ENCODE measurements around the gene RFX4.
"Not testable (repeated sequence)": the region's sequence is repeated elsewhere in the genome, so short reads cannot be mapped to it uniquely, and the experiment has no call there.

Gene RFX4

GRCh38 chr12:106647793-106648514, 65.2 kb downstream of the RFX4 start:
- no peak for DNase-seq

GRCh38 chr12:106648736-106649135, 65.9 kb downstream of the RFX4 start:
- DNase-seq: no peak

GRCh38 chr12:106651552-106651951, 68.7 kb downstream of the RFX4 start:
- DNase-seq: no peak

- DNase-seq: no peak
Measured at GRCh38 chr12:106652510-106653015, 69.8 kb downstream of the RFX4 start.

DNA sequence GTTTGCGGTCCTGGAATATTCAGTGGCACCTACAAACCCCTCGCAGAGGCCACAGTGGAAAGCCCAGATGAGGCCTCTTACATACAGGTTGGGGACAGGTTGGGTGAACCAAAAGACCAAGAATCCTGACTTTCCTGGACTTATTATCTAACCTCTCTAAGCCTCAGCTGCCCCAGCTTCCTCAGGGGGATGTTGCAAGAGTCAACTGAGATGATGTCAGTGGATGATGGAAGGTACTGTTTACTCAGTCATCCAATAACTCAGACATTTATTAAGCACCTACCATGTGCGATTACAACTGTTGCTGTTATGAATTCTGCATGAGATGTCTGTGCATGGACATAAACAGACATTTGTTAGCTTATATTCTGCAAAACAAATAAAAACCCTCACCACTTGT, 72.8 kb downstream of the RFX4 start:
- no peak for DNase-seq

- no peak for DNase-seq
Measured at GRCh38 chr12:106657488-106657887, 74.7 kb downstream of the RFX4 start.

DNA sequence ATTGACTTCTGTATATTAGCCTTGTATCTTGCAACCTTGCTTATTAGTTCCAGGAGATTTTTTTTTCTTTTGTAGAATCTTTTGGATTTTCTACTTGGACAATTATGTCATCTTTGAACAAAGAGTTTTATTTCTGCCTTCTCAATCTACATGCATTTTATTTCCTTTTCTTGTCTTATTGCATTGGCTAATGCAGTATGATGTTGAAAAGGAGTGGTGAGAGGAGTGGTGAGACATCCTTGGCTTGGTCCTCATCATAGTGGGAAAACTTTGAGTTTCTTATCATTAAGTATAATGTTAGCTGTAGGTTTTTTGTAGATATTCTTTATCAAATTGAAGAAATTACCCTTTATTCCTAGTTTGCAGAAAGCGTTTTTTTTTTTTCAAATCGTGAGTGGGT, 80.6 kb downstream of the RFX4 start:
- no peak for DNase-seq

- DNase-seq: no peak
Measured at GRCh38 chr12:106669216-106669615, 86.4 kb downstream of the RFX4 start.

GRCh38 chr12:106670131-106670530, 87.3 kb downstream of the RFX4 start:
- DNase-seq: no peak

DNA sequence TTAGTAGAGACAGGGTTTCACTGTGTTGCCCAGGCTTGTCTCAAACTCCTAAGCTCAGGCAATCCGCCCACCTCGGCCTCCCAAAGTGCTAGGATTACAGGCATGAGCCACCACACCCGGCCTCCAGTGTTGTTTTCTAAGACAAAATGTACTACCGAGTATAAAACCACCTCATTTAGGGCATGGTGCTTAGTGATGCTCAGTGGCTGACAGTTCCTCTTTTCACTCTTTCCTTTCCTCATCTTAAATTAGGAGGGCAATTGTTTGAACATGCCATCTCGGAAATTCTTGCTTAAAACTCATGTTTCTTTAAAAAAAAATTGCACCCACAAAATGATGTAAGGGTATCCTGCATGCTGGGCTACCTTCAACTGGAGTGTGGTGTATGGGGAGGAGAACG, 89.0 kb downstream of the RFX4 start:
- no peak for DNase-seq

DNA sequence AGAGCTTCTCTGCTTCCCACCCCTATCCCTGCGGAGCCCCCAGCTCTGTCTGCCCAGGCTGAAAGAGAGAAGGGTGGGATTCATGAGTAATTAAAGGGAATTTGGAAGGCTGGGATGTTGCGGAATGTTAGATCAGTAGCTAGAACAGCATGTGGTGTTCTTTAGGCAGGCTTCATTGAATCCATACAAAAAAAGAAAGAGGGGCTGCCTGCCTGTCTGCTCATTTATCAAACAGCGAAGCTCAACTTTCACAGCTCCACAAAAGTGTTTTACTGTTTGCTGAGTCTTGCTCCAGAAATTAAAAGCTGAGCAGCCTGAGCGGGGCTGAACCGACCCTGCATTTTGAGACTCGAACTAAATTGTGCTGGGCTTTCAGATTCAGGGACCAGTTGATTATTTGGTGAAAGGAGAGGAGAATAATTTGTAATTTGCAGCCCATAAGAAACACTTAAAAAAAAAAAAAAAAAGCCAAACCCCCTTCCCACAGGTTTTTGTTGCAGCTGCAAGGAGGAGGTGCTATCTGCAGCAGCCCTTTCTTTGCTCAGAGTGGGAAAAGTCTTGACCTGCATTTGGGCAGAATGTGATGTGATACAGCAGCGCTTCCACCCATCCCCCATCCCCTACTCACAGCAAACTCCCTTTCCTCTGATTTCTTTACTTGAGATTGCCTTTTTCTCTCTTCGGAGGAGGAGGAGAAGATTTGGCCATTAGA, 89.7 kb downstream of the RFX4 start:
- DNase-seq: no peak

GRCh38 chr12:106673141-106673540, 90.3 kb downstream of the RFX4 start:
- DNase-seq: no peak

DNA sequence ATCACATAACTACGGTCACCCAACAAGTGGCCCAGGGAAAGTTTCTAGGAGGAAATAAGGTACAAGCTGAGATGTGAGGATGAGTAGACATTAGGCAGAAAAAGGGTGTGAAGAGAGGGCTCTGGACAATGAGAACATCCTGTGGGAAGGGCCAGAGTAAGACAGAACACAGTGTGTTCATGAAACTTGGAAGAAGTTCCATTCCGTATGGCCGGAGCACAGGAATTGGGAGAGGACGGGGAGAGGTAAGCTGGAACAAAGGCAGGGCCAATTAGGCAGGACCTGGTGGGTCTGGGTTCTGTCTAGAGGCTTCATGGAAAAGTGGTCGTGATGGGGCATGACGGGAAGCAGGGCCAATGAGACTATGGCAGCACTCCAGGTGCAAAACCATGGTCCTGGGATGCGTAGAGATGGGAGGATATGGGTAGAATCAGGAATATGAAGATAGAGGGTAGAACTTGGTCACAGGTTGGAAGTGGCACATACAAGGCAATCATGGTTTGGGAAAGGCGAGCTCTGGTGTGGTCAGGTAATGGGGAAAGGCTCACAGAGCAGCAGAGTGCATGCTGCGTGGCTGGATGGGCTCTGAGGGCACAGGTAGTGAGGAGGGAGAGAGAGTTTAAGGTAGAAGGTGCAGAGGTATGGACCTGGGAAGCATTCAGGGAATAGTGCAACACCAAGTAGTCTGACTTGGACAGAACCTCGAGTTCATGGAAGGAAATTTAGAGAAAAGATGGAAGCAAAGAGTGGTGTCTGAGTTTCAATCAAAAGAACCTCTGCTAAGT, 93.0 kb downstream of the RFX4 start:
- DNase-seq: no peak

DNA sequence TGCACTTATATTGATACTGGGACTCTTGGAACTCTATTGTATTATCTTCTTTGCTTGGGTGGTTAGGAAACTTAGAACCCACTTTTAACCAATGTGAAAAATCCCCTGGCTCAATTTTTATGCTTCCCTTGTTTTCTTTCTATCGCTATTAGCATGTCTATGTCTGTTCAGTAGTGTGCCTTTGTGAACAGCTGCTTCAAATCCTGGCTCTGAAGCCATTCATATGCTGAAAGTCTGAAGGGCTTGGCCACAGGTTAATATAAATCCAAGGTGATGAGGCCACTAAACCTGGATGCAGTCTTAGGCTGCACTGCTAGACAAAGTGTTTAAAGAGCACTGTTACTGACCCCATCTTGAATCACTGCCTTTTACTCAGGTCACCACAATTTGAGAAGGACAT, 96.8 kb downstream of the RFX4 start:
- no peak for DNase-seq

DNA sequence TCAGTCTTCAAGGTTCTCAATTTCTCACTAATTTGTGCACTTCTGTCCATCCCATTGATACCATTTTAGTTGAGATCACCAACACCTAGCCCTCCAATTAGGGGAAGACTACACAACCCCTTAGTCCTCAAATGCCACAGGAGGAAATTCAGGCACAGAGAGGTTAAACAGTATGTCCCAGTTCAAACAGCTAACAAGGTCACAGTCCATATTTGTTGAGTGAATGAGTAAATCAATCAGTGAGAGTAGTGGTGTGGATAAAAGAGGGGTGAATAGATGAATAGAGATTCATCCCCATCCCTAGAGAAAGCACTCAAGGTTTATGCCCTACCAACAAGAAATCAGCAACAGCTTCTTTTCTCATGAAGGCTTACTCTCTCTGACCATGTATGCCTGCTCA, 97.5 kb downstream of the RFX4 start:
- DNase-seq: no peak

DNA sequence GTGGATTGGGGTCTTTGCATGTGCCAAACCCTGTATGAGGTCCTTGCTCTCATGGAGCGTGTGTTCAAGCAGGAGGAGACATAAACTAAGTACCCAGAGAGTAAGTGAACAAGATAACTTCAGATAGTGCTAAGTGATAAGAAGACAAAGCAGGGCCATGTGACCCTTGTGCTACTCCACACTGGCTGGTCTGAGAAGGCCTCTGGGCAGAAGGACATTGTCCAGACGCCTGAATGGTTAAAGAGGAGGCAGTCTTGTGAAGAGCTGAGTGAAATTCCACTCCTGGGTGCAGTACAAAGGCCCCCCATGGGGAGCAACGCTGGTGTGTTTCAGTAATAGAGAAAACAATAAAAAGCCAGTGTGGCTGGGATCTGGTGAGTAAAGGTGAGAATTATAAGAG, 98.4 kb downstream of the RFX4 start:
- no peak for DNase-seq

GRCh38 chr12:106682594-106683234, 99.9 kb downstream of the RFX4 start:
- DNase-seq: no peak

- no peak for DNase-seq
Measured at GRCh38 chr12:106684497-106684896, 101.7 kb downstream of the RFX4 start.

- DNase-seq: no peak
Measured at GRCh38 chr12:106685381-106685780, 102.6 kb downstream of the RFX4 start.

DNA sequence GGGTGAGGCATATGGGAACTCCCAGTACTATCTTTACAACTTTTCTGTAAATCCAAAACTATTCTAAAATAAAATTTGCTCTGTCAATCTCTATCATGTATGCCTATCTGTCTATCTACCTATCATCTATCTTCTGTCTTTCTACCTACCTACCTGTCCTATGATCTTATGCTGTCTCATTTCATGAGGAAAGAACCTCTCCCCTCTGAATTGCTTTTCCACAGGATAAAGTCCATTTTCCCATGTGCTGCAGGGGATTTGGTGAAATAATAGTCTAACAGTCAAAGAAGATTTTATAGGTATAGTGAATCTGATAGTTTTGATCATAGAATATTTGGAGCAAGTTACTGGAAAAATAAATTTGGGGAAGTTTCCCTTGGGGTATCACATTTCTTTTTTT, 104.9 kb downstream of the RFX4 start:
- DNase-seq: no peak

DNA sequence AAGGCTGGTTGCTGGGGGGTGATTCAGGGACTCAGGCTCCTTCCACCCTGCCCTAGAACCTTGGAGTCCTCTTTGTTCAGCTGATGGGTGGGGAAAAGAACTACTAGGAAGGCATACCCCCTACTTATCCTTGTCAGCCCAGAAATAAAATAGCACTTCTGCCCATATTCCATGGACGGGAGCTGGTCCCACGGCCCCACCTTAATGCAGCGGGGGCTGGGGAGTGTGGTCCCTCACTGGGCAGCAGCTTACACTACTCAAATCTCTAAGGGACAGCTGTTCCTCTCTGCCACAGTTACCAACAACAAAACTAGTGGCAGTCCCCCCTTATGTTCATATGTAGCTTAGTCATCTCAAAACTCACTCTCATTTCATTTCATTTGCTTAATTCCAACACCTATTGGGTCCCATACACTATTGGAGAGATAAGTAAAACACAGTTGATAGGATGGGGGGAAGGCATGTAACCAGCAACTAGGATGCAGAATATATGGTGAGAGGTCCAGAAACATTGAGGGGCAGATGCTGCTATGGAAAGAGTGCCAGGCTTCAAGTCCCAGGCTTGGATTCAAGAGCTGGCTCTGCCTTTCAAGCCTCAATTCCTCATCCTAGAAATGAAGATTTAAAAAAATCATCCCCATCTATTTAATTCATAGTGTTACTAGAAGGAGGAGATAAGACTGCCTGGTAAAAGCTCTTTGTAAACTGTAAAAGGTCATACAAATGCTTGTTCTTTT, 107.9 kb downstream of the RFX4 start:
- no peak for DNase-seq

DNA sequence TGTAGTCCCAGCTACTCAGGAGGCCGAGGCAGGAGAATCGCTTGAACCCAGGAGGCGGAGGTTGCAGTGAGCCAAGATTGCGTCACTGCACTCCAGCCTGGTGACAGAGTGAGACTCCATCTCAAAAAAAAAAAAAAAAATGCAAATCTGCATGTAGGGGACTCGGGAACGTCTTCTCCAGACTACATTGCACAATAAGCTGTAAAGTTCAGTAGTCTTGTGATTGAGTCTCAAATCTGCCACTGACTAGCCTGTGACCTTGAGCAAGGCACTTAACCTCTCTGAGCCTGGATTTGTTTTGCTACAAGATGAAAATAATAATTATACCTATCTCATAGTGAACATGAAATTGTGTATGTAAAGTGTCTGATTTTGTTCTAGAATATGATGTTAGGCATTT, 109.2 kb downstream of the RFX4 start:
- DNase-seq: not testable (repeated sequence)
